Stimulated activated CD8-positive, alpha-beta memory T cell treated with anti-CD3 and anti-CD28 coated beads, Interleukin-4, amount 100 ng/mL, for 24 hours (primary cell): ENCODE measurements around the gene DDN.

Experiments used
- DNase-seq: peaks from one replicate; pipeline ENCODE4 v3.0.0-alpha.2; 2020; ENCODE audit warnings: low read depth

DDN gene

DNA sequence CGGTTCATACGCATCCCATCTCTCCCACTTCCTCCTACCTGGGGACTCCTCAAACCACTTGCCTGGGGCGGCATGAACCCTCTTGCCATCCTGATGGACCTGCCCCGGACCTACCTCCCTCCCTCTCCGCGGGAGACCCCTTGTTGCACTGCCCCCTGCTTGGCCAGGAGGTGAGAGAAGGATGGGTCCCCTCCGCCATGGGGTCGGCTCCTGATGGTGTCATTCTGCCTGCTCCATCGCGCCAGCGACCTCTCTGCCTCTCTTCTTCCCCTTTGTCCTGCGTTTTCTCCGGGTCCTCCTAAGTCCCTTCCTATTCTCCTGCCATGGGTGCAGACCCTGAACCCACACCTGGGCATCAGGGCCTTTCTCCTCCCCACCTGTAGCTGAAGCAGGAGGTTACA lies 17.4 kb downstream of the DDN start:
- no peak for DNase-seq

DNA sequence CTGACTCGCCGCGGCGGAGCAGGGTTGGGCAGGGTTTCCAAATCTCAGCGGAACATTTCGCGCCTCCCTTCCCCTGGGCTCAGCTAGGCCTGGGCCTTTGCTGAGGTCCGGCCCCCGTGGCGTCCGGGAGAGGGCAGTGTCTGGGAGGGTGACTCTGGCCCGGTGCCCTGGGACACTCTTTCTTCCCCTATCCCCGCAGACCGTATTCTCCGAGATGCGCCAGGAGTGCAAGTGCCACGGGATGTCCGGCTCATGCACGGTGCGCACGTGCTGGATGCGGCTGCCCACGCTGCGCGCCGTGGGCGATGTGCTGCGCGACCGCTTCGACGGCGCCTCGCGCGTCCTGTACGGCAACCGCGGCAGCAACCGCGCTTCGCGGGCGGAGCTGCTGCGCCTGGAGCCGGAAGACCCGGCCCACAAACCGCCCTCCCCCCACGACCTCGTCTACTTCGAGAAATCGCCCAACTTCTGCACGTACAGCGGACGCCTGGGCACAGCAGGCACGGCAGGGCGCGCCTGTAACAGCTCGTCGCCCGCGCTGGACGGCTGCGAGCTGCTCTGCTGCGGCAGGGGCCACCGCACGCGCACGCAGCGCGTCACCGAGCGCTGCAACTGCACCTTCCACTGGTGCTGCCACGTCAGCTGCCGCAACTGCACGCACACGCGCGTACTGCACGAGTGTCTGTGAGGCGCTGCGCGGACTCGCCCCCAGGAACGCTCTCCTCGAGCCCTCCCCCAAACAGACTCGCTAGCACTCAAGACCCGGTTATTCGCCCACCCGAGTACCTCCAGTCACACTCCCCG lies 18.0 kb downstream of the DDN start:
- peak; percentile 21 for DNase-seq

DNA sequence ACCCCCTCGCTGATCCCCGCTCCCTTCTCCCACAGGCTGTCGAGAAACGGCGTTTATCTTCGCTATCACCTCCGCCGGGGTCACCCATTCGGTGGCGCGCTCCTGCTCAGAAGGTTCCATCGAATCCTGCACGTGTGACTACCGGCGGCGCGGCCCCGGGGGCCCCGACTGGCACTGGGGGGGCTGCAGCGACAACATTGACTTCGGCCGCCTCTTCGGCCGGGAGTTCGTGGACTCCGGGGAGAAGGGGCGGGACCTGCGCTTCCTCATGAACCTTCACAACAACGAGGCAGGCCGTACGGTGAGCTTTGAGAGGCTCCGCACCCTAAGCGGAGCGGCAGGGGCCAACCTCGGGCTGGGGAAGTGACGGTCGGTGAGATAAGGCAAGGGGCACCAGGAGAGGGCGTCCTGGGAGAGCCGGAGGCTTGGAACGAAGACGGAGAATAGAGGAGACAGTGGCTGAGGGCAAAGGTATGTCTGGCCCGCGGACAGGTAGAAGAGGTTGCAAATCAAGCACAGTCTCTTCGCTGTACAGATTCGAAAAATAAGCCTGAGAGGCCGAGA lies 18.7 kb downstream of the DDN start:
- no peak for DNase-seq

DNA sequence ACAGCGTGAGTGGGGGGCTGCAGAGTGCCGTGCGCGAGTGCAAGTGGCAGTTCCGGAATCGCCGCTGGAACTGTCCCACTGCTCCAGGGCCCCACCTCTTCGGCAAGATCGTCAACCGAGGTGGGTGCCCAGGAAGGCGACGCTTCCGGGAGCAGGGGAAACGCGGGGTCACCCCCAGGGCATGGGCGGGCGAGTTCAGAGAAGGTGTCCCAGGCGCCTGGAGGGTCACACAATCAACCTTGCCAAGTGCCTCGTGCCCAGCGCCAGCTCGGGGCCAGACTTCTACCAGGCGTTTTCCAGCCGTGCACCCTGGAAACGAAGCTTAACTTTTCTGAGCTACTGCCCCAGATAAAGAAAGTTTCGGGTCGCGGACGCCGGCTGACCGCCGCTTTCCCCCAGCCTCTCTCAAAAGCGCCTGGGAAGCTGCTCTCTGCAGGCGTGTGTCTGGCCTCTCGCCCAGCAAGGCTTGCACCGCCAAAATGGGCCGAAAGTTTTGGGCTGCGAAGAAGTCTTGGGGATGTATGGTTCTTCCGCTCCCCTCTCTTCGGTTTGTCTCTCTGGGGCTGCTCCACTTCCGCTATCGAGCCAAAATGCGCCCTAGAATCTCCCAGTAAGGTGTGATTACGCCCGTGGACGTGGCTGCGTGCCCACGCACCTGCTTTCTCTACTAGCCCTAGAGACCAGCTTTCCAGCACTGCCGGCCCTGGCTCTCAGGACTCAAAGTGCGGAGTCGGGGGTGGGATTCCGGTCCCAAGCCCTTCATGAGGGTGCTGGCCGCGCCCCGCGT lies 19.4 kb downstream of the DDN start:
- DNase-seq, result no peak

DNA sequence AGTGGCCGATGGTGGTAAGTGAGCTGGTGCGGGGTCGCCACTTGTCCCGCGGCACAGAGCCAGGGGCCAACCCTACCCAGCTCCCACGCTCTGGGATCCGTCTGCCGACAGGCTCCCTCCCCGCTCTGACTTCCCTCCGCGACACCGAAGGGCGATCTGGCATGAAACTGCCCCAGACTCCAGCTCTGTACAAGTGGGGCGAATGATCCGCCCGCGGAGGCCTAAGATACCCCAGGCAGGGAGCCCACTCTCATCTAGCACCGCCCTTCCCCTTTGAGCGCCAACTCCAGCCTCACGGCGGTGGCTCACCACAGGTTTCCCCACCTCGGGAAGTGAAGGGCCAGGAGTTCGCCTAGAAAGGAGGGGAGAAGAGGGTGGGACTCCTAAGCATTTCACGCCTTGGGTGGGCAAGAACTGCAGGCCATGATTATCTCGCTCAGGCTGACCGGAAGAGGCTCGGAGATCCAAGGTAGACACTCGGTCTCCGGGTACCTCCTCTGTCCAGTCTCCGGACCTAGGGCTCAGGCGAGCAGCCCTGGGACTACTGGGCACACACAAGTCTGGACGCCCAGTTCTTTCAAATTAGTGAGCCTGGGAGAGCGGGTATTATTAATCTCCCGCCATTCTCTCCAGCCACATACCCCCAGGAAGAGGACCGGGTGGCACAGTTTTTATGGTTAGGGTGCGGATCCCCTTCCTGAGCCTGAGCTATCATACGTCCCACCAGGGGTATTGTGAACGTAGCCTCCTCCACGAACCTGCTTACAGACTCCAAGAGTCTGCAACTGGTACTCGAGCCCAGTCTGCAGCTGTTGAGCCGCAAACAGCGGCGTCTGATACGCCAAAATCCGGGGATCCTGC lies 20.2 kb downstream of the DDN start:
- no peak for DNase-seq

DNA sequence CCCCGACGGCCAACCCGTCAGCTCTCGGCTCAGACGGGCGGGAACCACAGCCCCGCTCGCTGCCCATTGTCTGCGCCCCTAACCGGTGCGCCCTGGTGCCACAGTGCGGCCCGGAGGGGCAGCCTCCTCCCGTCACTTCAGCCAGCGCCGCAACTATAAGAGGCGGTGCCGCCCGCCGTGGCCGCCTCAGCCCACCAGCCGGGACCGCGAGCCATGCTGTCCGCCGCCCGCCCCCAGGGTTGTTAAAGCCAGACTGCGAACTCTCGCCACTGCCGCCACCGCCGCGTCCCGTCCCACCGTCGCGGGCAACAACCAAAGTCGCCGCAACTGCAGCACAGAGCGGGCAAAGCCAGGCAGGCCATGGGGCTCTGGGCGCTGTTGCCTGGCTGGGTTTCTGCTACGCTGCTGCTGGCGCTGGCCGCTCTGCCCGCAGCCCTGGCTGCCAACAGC lies 20.9 kb downstream of the DDN start, which contains the start of gene WNT1:
TSS of gene WNT1 (plus strand) at position 32 of the 450 bp plus-strand sequence. CDS start at position 361, 329 bp downstream.
- DNase-seq, result no peak

DNA sequence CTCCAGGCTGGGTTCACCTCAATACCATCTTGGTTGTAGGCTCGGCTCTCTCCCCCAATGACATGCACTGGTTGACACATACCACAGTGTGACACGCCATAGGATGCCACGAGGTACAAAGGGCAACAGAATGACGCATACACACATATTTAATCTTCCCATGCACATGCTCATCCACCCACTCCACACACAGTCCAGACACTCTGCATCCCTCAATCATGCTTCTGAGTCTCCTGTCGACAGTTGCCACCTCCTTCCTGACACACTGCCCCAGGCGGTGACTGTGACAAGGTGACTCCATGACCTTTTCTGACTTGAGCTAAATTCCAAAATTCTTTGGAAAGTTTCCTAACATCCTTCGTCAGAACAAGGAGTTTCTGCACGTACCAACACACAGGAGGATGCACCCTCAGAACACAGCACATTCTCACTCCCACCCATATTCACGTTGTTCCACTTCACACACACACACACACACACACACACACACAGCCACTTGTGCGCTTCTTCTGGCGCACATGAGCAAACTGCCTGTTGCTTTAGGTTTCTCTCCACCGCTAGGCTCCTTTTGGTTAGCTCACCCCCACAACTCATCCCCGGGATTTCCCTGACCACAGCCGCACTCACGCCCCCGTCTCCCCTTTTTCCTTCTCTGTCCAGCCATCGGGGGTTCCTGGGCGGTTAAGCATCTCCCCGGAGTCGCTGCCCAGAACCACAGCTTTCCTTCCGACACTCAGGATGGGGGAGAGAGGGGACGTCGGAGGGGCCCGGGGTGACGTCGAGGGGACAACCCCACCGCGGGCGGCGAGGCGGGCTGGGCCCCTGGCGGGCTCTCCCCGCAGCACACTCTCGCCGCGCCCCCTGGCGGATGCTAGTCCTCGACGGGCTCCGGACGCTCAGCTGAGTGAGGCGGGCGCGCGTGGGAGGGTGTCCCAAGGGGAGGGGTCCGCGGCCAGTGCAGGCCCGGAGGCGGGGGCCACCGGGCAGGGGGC lies 21.6 kb downstream of the DDN start:
- DNase-seq, result peak; percentile 80

DNA sequence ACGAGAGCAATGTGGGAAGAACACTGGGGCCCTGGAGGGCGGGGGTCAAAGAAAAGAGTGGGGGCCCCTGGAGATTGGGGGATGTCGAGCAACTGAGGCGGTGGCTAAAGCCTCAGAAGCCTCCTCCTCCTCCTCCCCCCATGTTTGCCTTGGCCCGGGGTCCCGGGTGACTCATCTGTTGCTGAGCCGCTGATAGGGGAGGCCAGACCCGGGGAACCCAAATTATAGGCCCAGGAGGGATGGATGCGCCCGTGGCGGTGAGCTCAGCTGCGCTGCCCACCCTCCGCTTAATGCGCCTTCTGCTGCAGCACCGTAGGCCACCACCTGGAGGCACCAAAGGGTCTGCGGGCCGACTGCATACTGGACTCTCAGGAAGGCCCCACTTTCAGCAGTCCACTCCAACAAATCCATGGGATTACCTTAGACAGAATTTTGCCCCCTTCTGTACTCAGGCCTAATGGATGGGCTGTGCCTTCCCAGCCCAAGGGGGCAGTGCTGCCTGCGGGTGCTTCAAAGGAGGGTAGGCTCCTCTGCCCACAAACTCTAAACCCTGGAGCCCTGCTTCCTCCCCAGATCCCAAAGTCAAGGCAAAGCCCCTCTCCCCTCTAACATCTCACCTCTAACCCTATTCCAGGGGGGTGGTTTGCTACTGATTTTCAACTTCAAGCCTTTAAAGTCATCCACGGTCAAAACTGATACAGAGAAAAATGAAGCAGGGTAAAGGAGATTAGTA lies 25.1 kb downstream of the DDN start:
- peak; percentile 23 for DNase-seq

DNA sequence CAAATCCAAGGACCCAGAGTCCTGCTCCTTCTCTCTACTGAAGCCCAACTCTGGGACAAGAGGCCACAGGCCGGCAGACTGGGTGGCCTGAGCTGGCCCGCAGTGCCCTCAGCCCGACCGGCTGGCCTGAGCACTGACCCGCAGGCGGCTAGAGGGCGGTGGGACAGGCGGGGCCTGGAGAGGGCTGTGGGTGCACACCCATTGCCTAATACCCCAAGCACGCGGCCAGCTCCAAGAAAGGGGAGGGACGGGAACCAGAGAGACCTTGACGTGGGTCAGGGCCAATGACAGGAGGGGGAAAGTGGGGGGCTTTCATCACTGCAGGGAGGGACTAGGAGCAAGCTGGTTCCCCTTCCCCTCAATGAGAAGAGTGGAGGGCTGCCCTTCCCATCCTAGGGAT lies 25.6 kb downstream of the DDN start:
- no peak for DNase-seq

DNA sequence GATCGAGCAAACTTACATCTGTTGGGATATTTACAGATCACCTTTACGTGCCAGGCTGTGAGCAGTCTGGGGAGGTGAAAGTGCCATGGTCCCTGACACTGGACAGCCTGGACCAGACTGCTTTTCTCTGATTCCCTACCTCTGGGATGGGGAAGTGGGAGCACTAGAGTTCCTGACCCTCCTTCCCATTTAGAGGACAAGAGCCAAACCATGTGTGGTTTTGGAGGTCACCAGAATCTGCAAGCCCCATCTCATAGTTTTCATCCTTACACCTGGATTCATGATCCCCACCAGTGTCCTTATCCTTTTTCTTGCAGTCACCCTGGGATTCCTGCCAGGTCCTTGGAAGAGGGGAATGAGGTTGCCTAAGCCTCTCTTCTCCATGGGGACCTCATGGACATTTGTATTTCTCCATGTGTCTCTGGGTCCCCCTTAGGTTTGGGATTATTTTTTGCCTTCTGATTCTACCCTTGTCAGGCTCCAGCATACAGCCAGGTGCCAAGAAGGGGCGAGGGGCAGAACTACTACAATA lies 26.2 kb downstream of the DDN start:
- no peak for DNase-seq

DNA sequence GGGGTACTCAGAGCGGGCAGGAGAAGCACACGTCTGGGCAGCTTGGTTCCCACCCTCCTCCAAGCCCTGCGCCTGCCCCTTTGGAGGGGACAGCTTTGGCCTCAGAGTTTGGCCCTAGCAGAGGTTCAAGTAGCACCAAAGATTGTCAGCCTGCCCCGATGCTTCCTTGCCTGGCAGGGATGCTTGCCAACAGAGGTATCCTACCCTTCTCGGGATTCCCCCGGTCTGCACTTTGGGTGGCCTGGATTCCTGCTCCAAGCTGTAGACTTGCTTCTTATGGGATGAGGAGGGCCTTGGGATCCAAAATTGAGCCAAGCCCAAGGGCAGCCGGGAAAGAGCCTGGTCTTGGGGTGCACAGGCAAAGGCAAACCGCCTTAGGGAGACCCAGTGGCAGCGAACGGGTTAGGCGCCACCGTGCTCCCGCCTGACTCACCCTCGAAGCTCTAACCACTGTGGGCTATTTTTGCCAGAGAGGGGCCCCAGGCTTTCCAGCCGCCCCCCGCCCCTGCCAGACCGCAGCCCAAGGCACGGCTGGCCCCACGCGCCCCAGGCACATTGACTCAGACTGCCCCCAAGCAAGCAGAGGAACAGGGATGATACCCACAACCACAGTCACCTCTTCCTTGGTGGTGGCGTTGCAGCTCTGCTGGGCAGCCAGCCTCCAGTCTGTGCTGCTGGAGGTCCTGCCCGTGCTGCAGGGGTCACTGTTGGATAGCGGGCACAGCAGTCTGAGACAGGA lies 26.8 kb downstream of the DDN start:
- DNase-seq, result peak; percentile 47

DNA sequence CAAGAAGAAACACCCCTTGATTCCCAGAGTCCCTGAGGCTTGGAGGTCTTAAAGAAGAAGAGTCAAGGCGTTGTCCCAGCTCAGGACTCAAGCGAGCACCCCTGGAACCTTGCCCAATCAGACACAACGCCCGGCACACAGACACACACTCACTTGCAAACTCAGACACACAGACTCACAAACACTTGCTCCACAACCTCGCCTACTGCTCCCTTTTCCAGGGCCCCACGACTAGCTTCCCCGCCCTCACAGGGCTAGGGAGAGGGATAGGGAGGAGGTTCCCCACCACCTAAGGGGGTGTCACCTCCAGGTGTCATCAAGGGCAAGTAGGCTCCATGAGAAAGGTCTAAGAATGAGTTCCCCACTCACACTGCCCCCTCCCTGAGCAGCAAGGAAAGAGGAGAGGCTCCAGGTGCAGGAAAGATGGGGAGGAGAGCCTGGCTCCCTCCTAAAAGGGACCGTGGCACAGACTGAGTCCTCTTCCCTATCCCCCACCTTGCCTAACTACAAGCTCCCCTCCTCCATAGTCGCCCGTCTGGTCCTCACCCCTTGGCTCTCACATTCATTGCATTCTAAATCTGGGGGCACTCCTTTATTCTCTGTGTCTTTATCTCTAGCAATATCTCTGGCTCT lies 28.4 kb downstream of the DDN start:
- DNase-seq, result no peak

DNA sequence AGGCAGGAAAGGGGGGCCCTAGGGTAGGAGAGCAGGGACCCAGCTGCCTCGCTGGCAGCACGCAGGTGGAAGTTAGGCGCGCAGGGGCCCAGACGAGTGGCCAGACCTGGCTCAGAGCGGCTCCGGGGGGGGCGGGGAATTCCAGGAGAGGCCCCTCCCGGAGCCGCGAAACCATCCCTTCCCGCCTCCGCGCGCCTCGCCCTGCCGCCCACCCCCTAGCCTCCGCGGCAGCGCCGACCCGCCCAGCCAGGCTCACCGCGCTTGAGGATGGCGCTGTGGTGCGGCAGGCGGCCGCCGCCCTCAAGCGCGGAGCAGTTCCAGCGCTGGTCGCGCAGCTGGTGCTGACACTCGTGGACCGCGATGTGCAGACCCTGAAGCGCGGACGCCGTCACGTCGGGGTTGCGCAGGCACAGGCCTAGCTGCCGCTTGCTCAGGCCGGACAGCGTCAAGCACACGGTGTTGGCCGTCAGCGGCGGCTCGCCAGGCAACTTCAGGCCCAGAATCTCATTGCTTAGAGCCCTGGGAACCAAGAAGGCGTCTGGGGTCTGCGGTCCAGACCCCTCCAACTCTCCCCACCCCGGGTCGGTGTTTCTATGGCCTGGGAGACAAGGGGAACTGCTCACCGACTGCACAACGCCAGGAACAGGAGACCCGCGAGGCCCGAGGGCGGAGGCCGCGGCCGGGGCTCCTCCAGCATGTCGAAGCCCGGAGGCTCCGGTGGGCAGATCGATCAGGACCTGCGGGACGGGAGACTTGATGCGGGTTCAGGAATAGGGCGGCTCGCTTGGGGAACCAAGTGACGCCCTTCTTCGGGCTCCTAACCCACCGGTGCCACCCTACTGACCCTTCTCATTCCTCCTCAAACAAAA lies 29.1 kb downstream of the DDN start:
- DNase-seq, result peak; percentile 39

DNA sequence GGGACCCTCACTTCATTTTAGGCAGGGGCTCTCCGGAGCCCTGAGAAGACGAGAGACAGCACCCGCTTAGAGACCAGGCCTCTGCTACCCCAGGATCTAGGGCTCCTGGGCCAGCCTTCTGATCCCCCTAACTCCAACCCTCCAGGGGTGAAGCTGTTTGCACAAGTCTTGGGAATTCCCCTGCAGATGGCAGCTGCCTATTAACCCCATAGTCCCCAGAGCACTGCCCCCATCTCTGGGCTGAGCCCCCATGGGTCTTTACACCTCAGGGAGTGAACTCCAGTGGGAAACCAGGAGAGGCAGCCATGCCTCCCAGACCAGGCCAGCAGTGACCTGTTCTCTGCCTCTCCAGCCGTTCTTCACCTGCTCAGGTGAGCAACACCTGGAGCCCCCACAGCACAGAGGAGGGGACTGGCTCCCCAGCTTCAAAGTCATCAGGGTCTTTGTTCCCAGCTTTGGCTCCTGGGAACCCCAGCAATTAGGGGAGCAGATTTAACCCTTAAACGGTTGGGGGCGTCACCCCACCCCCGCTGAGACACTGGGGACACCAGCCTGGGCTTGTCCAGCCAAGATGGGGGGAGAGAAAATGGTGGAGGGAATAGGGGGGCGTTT lies 29.9 kb downstream of the DDN start:
- DNase-seq, result no peak

DNA sequence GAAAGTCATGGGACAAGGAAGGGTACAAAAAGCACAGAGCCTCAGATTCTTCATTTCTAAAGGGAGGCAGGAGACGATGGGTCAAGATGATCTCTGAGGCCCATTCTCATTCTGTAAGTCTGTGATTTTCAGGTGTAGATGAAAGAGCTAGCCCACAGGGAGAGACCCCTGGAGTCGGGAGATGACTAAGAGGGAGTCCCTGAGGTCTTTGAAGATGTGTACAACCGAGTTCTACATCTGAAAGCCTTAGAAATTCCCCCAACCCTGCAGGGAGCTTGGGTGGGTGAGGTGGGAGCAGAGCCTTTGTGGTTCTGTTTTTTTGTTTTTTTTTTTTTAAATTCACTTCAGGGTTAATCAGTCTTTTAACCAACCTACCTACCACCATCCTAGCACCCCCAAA lies 30.7 kb downstream of the DDN start:
- no peak for DNase-seq

DNA sequence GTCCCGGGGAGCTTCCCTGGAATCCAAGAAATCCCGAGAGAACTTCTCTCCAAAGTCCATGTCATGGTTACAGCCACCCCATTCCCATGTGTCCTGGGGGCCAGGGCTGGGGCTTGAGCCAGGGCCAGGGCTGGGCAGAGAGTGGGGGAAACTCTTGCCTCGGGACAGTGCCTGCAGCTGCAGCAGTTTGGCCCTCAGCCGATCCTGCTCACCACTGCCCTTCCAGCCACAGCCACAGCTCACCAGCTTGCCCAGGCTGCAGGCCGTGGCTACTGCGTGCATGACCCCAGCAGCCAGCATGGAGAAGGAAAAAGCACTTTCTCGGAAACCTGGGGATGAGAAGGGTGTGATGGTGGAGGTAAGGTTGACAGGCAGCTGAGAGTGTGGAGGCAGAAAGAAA lies 31.2 kb downstream of the DDN start:
- no peak for DNase-seq
